ENCODE data around the gene TNFAIP8L2. TPM values are rescaled to one million over a fixed set of nuclear protein-coding genes. Genes with fewer than 3 reads are reported as not detected.
"Not testable (repeated sequence)": the region's sequence is repeated elsewhere in the genome, so short reads cannot be mapped to it uniquely, and the experiment has no call there.

The TNFAIP8L2 gene
- total and polyA plus RNA-seq, 2 donors (not counting 3 experiments of a cell fraction or from before 2014, with no cell fraction given) = 0.06 TPM; not detected in 1

- H3K4me2 ChIP-seq (ENCODE audit: insufficient read depth, low read length) = no peak overlapping the region
- no TSS peak for BruUV-seq (replicated peaks)
- ChIA-PET CTCF (no interaction called here), POLR2A (no interaction called here)
- no peaks in the 10 kb centered on the region for H4K20me1 ChIP-seq (replicated peaks; ENCODE audit: control insufficient read depth, extremely low read depth, insufficient read depth, low read length)
- H3K9me3 ChIP-seq (replicated peaks; ENCODE audit: control insufficient read depth, insufficient read depth, low read length) = no peaks in the 10 kb centered on the region
- H3K9ac ChIP-seq (replicated peaks; ENCODE audit: extremely low read depth, insufficient read depth, low read length) = no peak overlapping the region
- H3K27me3 ChIP-seq (ENCODE audit: control insufficient read depth in 2 of 2, insufficient read depth in 2 of 2, low read length in 2 of 2) = no peaks in the 10 kb centered on the region
- H3K27ac ChIP-seq (ENCODE audit: insufficient read depth, low read depth, low read length) = no peak overlapping the region
- peaks cover 12% of the 10 kb centered on the region for H3K4me1 ChIP-seq (ENCODE audit: control insufficient read depth, extremely low read depth, insufficient read depth, low read length)
- no peak overlapping the region for H2AFZ ChIP-seq (ENCODE audit: low read depth, low read length)
- H3K36me3 ChIP-seq (ENCODE audit: control insufficient read depth in 2 of 2, extremely low read depth in 1 of 2, insufficient read depth in 2 of 2, low read length in 2 of 2) = no peaks in the 10 kb centered on the region
- no peaks in the 10 kb centered on the region for H3K9me1 ChIP-seq (replicated peaks; ENCODE audit: control insufficient read depth, extremely low read depth, insufficient read depth, low read length)
- no peak for FAIRE-seq
- dilution Hi-C loops (cut with MboI; ENCODE audit: extremely low pct_ligation_motif_present, low sequenced_read_pairs) = no loop called here
- H3K4me3 ChIP-seq (replicated peaks in 1 of 3; ENCODE audit: insufficient read depth in 1 of 3, low read depth in 1 of 3, low read length in 3 of 3) = no peak overlapping the region
- no peak for DNase-seq (ENCODE audit: low read depth, low spot score)
- intact Hi-C loops (cut with micrococcal nuclease) = loop anchor here (10.0 kb wide), 1 partner anchor 959 kb away; the partner anchor contains the start of gene ANP32E
- no peak for TF ChIP-seq FOS (IDR thresholded peaks at IDR 0.05; ENCODE audit: borderline replicate concordance, insufficient read depth, low read length)
- H3K79me2 ChIP-seq (ENCODE audit: control insufficient read depth, insufficient read depth, low read length) = peaks cover 14% of the 10 kb centered on the region
These were observed 37.4 kb downstream of the TNFAIP8L2 start for GRCh38 chr1:151193856-151194255.

GRCh38 chr1:151194894-151195594, 38.6 kb downstream of the TNFAIP8L2 start:
- POLR2A ChIA-PET = interaction anchor here (0.7 kb wide), 1 partner anchor 188 kb away, joined by 5 read pairs; no protein-coding TSS in a partner anchor
- H3K27me3 ChIP-seq (ENCODE audit: control insufficient read depth in 2 of 2, insufficient read depth in 2 of 2, low read length in 2 of 2); BruUV-seq (replicated peaks); H2AFZ ChIP-seq (ENCODE audit: low read depth, low read length); dilution Hi-C loops (cut with MboI; ENCODE audit: extremely low pct_ligation_motif_present, low sequenced_read_pairs); H3K9me3 ChIP-seq (replicated peaks; ENCODE audit: control insufficient read depth, insufficient read depth, low read length); H4K20me1 ChIP-seq (replicated peaks; ENCODE audit: control insufficient read depth, extremely low read depth, insufficient read depth, low read length); H3K9me1 ChIP-seq (replicated peaks; ENCODE audit: control insufficient read depth, extremely low read depth, insufficient read depth, low read length); H3K36me3 ChIP-seq (ENCODE audit: control insufficient read depth in 2 of 2, extremely low read depth in 1 of 2, insufficient read depth in 2 of 2, low read length in 2 of 2); FAIRE-seq: not testable (repeated sequence)
- CTCF ChIA-PET = interaction anchor here (0.8 to 3.2 kb wide), 7 partner anchors 33 to 146 kb away, joined by 3 to 45 read pairs (median 5); partner anchors contain the start of gene ZNF687
- Histone ChIP-seq H3K9ac (replicated peaks; ENCODE audit: extremely low read depth, insufficient read depth, low read length) (peak overlapping the region; percentile 28), H3K4me1 (ENCODE audit: control insufficient read depth, extremely low read depth, insufficient read depth, low read length) (peaks cover 13% of the 10 kb centered on the region), H3K79me2 (ENCODE audit: control insufficient read depth, insufficient read depth, low read length) (peaks cover 15% of the 10 kb centered on the region), H3K4me2 (ENCODE audit: insufficient read depth, low read length) (peak overlapping the region; percentile 21), H3K27ac (ENCODE audit: insufficient read depth, low read depth, low read length) (peak overlapping the region; percentile 51), H3K4me3 (replicated peaks in 1 of 3; ENCODE audit: insufficient read depth in 1 of 3, low read depth in 1 of 3, low read length in 3 of 3) (peak overlapping the region in 1 of 3 experiments; percentile 31)
- TF ChIP-seq FOS (IDR thresholded peaks at IDR 0.05; ENCODE audit: borderline replicate concordance, insufficient read depth, low read length) (peak; percentile 39), JUN (IDR thresholded peaks at IDR 0.05; ENCODE audit: borderline replicate concordance, insufficient read depth, insufficient read length, low read depth) (peak; percentile 12)
- DNase-seq (ENCODE audit: low read depth, low spot score) = peak; percentile 50
- intact Hi-C loops (cut with micrococcal nuclease) = loop anchor here (5.0 to 10.0 kb wide), 2 partner anchors 132 to 960 kb away; partner anchors contain the start of genes ANP32E and PI4KB
